Urothelium cell line (cell line): ENCODE results near the gene TOMM40L.

Experiments
- DNase-seq: peaks from one replicate; pipeline ENCODE4 v3.0.0; 2011; ENCODE audit warnings: low spot score, mixed read lengths
- FAIRE-seq: peaks from 2 replicates; lab custom pipeline; 2011; peaks lifted over from hg19 to GRCh38; lab: Jason Lieb, UNC

The TOMM40L gene

DNA sequence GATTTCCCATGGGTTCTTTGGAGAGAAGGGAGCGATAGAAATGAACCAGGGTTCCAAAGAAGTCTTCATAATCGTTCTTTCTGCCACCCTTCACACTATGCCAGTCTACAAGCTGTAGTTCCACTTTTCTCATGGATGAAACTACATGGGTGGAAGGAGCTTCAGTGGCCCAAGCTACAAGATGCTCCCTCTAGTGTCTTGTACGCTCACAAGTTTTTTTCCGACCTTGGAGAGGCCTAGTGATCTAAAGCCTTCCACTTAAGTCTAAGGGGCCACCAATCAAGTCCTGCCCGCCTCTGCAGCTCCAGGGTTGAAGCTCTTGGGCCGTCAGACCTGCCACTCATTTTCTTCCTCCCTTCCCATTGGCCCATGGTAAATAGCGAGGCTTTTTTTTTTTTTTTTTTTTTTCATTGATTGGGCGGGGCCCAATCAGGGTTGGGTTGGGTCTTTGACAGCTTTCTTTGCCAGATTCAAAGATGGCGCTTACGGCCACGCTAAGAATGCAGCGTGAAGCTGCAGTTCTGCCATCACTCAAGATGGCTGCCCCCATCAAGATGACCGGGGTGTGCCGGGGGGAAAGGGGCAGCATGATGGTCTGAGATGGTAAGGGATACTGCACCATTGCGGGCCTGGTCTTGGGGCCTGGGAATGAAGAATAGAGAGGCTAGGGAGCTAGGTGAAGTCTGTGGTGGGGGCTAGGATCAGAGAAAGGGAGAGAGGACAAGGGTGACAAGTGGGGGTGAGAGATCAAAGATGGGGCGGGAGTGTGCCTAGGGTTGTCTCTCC is at the start of gene TOMM40L:
TOMM40L (plus strand) TSS at position 527 of the 786 bp plus-strand sequence. CDS start 430 bp downstream, outside the sequence.
- FAIRE-seq (no peak), DNase-seq (peak; percentile 95)

DNA sequence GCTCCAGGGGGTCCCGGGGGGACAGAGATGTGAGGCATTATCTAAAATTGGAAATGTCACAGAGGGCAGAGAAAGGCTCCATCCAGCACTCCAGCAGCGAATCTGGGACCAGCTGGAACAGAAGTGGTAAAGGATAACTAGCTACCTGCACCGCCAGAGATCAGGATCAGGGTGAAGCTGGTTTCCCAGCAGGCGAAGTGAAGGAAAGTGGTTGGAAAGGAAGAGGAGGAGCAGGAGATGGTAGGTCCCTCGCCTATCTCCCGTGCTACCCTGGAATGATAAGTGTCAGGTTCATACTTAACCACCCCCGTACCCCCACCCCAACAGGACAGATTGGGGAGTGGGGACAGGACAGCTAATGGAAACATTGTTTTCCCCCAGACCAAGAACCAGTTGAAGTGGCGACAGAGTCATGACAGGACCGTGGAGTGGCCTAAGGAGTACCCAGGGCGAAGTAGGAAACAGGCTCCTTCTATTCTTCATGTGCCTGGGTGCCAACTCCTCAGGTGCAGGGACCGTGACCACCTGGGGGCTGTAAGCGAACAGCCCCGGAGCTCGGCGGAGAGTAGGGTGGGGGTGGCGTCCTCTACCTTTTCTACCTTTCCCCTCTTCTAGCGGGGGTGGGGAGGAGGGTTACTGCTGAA is 49.3 kb upstream of the TOMM40L start:
- no peak for FAIRE-seq

DNA sequence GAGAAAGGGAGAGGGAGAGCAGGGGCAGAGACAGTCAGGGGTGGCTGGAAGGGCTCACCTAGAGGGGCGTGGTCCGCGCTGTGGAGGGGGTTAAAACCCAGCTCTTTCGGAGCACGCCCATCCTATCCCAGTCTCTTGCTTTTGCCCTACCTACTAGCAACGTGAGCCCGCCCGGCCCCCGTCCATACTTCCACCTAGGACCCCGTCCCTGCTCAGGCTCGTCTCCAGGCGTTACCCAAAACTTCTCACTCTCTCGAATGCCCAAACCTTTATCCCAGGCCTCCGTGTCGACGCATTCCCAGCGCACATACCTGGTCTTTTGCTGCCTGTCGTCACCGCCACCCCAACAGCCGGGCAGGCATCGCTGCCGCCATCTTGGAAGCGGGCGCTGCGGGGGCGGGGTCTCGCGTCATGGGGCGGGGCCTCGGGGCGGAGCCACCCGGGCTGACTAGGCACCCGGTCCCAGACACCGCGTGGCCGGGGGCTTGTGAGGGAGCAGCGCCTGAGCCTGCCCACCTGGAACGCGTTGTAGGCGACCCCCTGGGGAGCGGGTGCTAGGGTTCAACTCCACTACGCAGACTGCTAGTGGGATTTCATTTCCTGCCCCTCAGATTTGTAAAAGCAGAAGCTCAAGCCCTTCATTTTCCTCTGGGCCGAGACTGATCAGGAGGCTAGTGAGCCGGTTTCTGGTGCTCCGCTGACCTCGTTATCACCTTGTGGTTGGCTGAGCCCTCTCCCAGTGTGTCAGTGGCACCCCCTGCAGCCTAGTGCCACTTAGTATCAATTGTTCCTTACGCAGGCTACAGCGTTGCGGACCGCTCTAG is 48.5 kb upstream of the TOMM40L start, which contains the start of gene B4GALT3:
B4GALT3 (minus strand) TSS at position 396 of the 824 bp plus-strand sequence. CDS start 1,447 bp downstream, outside the sequence.
- FAIRE-seq, result no peak

More for the DNA sequence above, 49.3 kb upstream of the TOMM40L start:
- no peak for DNase-seq

DNA sequence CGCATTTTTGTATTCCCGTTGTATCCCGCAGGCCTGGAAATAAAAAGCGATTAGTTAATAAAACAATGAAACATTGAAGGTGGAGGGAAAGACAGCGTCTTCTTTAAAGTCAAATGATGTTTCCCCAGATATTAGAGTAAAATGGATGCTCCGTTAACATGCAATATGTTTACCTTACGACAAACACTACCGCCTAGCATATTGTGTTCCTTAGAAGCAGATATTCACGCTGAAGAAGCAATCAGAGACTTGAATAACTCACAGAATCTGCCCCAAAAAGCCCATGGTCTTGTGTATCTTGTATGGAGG is 48.0 kb upstream of the TOMM40L start:
- no peak for FAIRE-seq
- DNase-seq, result no peak

More for the DNA sequence above, 48.5 kb upstream of the TOMM40L start, which contains the start of gene B4GALT3:
- peak; percentile 96 for DNase-seq

DNA sequence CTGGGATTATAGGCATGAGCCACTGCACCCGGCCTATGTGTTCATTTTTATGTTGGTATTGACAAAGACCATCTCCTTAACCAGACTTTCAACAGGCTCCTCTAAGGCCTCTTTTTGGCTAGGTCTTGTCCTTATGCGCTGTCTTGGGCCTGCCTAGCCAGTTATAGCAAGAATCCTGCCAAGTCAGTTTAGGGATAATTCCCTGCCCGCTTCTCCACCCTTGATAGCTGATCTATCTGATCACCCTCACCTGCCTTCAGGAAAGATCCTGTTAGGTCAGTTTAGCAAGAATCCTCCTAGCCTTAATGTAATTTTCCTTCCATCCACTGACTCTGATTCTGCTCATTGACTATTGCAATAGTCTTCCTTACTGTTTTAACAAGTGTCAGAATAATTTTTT is 46.2 kb upstream of the TOMM40L start:
- DNase-seq (no peak), FAIRE-seq (no peak)

DNA sequence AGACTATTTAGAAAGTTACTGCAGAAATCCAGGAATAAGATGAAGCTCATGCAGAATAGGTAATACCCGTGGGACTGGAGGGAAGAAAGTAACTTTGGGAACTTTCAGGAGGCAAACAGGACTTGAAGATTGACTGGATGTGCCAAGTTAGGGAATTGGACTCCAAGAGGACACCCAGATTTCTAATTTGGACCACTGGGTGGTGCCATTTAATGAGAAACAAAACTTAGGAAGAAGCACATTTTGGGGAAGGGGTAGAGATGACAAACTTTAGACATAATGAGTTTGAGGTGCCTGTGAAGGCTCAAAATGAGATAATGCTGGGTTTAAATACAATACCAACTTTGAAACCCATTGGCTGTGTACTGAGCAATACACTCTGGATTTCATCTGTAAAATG is 45.2 kb upstream of the TOMM40L start:
- DNase-seq (no peak), FAIRE-seq (no peak)

DNA sequence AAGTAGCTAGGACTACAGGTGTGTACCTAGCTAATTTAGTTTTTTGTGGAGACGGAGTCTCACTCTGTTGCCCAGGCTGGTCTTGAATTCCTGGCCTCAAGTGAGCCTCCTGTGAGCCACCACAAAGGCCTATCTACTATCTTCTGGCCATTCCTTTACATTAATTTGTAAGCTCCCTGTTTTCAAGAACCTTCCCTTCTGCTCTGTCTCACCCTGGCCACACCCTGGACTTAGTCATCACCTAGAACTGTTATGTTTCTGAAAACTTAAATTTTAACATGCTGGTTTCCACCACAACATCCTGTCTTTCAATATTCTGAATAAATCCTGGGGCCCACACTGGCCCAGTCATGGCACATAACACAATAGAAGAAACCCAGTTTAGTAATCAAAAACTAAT is 43.6 kb upstream of the TOMM40L start:
- no peak for DNase-seq
- FAIRE-seq, result no peak

DNA sequence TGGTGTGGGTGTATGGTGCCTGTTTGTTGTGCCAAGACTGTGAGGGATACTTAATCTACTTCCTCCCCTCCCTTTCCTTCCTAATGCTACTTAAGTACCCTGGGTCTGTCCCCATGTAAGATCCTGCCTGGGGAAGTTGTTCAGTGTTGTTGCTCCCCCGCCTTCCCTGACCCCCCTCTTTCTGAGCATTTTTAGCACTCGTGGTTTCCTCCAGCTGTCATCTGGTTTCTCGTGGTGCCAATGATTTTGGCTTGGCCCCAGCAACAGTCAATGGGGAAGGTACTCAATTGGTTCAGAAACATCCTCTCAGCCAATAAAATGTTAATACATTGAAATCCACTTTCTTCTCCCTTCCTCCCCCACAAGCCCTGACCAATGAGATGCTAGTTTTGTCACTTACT is 40.6 kb upstream of the TOMM40L start:
- DNase-seq (no peak), FAIRE-seq (no peak)

DNA sequence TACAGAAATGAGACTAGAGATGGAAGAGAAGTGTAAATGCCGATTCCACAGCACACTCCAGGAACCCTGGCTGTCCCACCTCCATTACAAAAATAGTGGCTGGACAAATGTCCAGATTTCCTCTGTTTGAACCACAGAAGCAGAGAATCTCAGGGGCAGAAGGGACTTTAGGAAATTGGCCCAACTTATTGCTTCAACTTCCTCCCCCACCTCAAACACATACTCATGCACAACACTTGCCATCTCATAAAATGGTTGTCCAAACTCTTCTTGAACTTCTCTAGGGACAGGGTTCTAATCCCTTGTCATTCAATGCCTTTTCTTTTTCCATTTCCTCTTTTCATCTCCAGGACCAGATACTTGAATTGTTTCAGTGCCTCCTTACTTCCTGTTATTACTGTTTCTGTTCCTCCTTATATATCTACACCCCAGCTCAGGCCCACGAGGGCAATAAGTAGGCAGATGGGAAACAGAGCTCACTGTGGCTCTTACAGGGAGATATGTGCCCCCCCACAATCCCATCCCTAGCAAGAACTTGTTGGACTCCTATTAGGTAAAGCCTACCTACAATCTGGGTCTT is 40.0 kb upstream of the TOMM40L start:
- DNase-seq, result no peak
- FAIRE-seq, result no peak

DNA sequence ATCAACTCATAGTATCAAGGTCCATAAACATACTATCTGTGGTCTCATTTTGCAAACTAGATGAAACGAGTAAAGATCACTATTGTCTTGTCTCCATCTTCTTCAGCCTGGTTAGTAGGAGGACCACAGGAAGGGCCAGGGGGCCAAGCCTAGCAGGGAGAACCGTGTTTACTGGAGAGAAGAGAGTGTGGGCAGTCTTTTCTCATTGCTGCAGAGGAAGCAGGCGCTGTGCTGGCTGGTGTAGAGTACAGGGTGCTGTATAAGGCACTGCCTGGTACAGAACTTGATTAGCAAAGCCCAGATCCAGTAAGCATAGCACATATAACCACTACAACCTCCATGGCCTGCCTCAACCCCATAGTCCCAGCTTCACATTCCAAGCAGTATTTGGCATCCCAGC is 38.5 kb upstream of the TOMM40L start:
- FAIRE-seq (no peak), DNase-seq (no peak)

DNA sequence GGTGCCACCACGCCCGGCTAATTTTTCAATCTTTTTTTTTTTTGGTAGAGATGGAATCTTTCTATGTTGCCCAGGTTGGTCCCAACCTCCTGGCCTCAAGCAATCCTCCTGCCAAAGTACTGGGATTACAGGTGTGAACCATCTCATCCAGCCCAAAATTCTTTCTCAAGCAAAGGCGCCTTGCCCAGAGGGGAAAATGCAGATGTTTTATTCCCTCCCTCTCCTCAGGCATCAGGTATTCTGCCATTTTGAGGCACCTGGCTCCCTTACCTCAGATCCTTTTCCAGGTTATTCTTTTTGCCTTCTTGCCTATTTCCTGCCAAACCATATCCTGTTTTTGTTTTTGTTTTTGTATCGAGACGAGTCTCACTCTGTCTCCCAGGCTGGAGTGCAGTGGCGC is 37.5 kb upstream of the TOMM40L start:
- FAIRE-seq (no peak), DNase-seq (no peak)

DNA sequence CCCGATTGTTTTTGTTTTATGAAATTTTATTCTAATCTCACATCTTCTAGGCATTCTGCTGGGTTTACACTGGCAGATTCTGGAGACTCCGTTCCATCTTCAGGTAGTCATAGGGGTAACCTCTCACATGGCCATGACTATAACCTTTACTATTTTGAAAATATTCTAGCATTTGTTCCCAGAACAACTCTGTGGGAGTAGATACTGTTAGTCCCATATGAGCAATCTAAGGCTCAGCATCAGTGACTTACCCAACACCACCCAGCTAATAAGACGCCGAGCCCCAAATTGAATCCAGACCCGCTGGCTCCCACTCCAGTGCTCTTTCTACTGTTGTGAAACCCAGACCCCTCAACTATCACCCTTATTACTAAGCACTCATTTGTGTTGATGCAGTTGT is 36.8 kb upstream of the TOMM40L start:
- FAIRE-seq, result no peak
- DNase-seq, result no peak

DNA sequence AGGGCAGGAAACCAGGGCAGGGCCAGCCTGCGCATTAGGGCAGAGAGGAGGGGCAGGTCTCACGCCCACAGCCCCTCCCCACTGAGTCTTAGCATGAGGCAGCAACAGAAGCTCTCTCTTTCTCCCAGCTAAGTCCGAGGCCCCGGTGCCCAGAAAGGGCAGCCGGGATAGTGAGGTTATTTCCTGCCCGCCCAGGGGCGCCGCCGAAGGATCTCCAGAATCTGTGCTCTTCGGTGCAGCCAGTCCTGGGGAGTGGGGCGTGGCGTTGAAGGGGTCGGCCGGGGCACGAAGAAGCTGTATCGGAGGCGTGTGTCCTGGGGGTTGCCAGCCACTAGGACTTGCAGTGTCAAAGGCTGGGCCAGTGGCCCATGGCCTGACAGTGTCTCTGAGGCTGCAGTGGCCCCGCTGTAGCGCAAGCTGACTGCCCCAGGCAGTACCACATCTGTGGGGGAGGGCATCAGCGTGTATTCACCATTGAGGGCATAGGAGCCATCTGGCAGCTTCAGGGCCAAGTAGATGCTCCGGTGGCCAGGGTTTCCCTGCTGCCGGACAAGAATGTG is 34.8 kb upstream of the TOMM40L start:
- FAIRE-seq, result no peak
- DNase-seq, result no peak

DNA sequence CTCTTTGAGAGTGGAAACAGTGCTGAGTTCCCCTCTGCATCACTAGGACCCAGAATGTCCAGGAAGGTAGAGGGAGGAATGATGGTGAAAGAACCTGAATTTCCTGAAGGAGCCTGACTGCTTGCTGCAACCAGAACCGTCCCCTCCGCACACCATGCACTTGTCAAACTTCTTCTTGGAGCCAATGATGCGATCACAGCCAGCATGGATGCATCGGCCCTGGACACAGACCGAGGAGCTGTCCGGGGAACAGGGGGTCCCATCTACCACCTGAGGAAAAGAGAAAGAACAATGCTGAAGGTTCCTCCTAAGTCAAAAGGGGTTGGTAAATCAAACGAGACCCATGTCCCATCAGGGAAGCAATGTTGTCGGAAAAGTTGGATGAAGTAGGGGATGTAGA is 33.9 kb upstream of the TOMM40L start:
- FAIRE-seq (no peak), DNase-seq (no peak)

DNA sequence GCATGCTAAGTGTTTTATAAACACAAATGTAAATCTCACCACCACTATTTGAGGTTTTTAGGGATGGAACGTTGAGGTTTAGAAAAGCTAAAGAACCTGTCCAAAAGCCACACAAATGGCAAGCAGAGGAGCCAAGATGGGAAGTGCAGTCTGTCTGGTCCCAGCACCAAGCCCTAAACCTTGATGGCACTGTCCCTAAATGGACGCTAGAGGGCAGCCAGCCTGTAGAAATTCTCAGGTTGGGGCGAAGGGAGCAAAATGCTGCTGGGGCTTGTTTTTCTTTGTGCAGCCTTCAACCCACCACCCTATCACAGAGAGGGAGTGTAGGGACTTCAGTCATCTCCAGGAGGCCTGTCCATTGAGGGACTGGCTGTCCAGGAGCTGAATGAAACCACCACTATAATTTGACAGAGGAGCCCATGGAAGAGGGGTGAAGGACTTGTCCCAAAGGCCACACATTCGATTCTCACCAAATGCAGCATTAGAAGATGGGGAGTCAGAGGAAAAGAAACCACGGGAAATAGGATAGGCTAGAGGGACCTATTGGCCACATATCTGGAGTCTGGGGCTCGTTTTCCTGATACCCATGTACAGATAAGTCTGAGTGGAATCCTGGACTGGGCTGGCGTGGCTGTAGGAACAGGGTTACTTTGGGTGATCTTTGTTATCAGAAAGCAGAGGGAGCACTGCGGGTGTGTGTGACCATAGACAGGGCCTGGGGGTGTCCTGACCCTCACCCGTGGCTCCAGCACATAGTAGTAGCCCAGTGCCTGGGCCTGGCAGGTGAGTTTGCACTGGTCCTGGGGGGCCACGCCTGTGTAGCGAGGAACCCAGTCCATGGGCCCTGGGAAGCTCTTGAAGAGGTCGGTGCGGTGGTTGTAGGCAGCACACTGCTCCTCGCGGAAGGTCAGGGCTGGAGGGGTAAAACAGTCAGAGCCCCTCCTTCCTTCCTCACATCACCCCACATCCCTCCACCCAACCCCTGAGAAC is 33.1 kb upstream of the TOMM40L start:
- FAIRE-seq (no peak), DNase-seq (peak; percentile 80)

DNA sequence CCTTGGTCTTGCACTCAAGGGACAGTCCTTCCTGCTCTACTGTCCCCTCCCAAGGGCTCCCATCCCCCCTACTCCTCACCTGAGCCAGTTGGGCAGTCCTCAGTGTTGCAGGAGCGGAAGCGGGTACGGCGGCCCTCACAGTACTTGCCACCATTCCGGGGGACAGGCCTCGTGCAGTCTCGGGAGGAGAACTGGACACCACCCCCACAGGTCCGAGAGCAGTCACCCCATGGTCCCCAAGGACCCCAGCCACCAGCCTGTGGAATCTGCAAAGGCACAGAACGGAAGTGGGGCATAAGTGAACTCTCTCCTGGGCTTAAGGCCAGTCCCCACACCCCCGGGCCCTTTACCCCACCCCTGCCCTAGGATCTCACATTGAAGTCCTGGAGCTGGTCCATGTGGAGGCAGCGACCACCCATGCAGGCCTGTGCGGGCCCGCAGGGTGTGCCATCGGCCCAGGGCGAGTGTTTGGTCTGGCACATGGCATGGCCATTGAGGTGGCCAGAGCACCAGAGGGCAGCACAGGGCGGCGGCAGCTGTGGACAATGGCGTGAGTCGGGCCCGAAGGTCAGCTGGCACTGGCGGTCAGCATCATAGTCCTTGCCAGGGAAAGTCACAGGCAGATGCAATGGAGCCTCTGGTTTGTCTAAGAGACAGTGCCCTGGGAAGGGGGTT is 32.2 kb upstream of the TOMM40L start:
- DNase-seq (no peak), FAIRE-seq (no peak)

DNA sequence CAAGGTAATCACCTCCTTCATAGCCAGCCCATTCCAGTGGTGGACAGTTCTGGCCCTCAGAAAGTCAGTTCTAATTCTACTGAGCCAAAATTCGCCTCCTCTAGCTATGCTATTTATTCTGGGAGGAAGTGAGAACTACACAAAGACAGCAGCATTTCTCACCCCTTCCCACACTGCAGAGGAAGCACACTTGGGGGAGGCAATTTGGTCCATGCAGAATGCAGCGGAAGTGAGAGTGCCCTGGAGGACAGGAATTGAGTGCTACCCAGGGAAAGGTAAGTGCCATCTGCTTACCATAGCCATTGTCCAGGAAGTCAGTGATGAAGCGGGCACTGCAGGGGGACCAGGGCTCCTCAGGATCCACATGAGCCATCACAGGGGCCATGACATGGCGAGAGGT is 30.7 kb upstream of the TOMM40L start:
- FAIRE-seq (no peak), DNase-seq (no peak)

DNA sequence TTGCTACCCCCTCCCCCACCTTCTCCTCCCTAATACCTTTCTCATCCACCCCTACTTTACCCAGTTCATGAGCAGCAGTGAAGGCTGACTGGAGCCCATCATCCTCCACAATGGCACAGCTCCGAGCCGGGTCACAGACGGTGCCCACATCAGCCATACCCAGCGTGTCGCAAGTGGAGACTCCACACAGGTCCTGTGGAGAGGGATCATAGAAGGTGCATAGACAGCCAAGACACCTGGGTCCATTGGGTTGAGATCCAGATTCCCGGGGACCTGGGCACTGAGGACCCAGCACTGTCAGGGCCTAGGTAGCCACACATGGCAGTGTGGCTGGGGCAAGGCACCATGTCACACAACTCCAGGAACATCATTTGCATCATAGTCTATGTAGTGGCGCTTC is 29.7 kb upstream of the TOMM40L start:
- DNase-seq (no peak), FAIRE-seq (no peak)
